CD14-positive monocyte (primary cell): Measurements from ENCODE around the gene WDR86. TPM values are rescaled to one million over a fixed set of nuclear protein-coding genes. Genes with fewer than 3 reads are reported as not detected.

ENCODE experiments used
- DNase-seq, 3 donors: peaks; one replicate each; pipeline ENCODE4 v3.0.0-alpha.2; 2011 to 2022
- H2AFZ ChIP-seq: 2 replicates; pipeline ENCODE4 v1.6.0; 2012; ENCODE audit warnings: mild to moderate bottlenecking, low read depth, low read length, inconsistent platforms; ENCODE audit not compliant: insufficient read depth, poor library complexity, severe bottlenecking
- H3K27ac ChIP-seq, 2 donors: 1 replicate in 1 of 2; 2 replicates in 1 of 2; pipeline ENCODE4 v1.5.1; 2012 to 2013; ENCODE audit warnings: low read length in 2 of 2, control low read depth in 1 of 2, inconsistent platforms in 1 of 2, low read depth in 1 of 2, mild to moderate bottlenecking in 1 of 2
- H3K27me3 ChIP-seq, 2 donors: one replicate each; pipeline versions ENCODE4 v1.6.0 to v1.6.1; 2011 to 2013; ENCODE audit warnings: low read length in 2 of 2; ENCODE audit not compliant: control insufficient read depth in 2 of 2, insufficient read depth in 2 of 2
- H3K36me3 ChIP-seq, 2 donors: replicated peaks in 1 of 2; 1 replicate in 1 of 2; 2 replicates in 1 of 2; pipeline versions ENCODE4 v1.5.1 to v1.6.1; 2012 to 2013; ENCODE audit warnings: low read length in 2 of 2, control low read depth in 1 of 2, inconsistent platforms in 1 of 2, mild to moderate bottlenecking in 1 of 2; ENCODE audit not compliant: insufficient read depth in 2 of 2, control insufficient read depth in 1 of 2
- H3K4me1 ChIP-seq, 2 donors: 1 replicate in 1 of 2; 2 replicates in 1 of 2; pipeline versions ENCODE4 v1.5.1 to v1.6.1; 2012 to 2013; ENCODE audit warnings: low read length in 2 of 2, control low read depth in 1 of 2, inconsistent platforms in 1 of 2, mild to moderate bottlenecking in 1 of 2, moderate library complexity in 1 of 2; ENCODE audit not compliant: insufficient read depth in 2 of 2, control insufficient read depth in 1 of 2
- H3K4me2 ChIP-seq: replicated peaks from 2 replicates; pipeline ENCODE3; 2012; ENCODE audit warnings: low read length, moderate library complexity, mild to moderate bottlenecking; ENCODE audit not compliant: poor library complexity, severe bottlenecking; ENCODE audit errors: extremely low read depth
- H3K4me3 ChIP-seq, 3 experiments: fragments of 200-600 bp in 1 of 3; sonication (generic) in 1 of 3; replicated peaks in 1 of 3; 1 replicate in 2 of 3; 2 replicates in 1 of 3; pipeline ENCODE4 v1.5.1; 2011 to 2013; ENCODE audit warnings: low read length in 3 of 3, mild to moderate bottlenecking in 3 of 3, control low read depth in 2 of 3, low read depth in 2 of 3, inconsistent platforms in 1 of 3, moderate library complexity in 1 of 3
- H3K79me2 ChIP-seq: 2 replicates; pipeline ENCODE4 v1.6.0; 2012; ENCODE audit warnings: mild to moderate bottlenecking, control low read depth, inconsistent platforms, low read length, moderate library complexity; ENCODE audit not compliant: insufficient read depth
- H3K9ac ChIP-seq: 2 replicates; pipeline ENCODE4 v1.6.0; 2017; ENCODE audit warnings: low read length, mild to moderate bottlenecking; ENCODE audit not compliant: insufficient read depth, poor library complexity, severe bottlenecking
- H3K9me3 ChIP-seq, 2 donors: replicated peaks in 1 of 2; 1 replicate in 1 of 2; 2 replicates in 1 of 2; pipeline versions ENCODE4 v1.5.1 to v1.6.1; 2012 to 2013; ENCODE audit warnings: low read length in 2 of 2, control low read depth in 1 of 2; ENCODE audit not compliant: control insufficient read depth in 1 of 2, insufficient read depth in 1 of 2
- H4K20me1 ChIP-seq: 2 replicates; pipeline ENCODE4 v1.6.0; 2012; ENCODE audit warnings: mild to moderate bottlenecking, low read length, control low read depth, moderate library complexity; ENCODE audit not compliant: insufficient read depth
- H3K27ac Mint-ChIP-seq, 7 donors: one replicate each; pipeline ENCODE4 v1.8.0; 2020; ENCODE audit warnings: mild to moderate bottlenecking in 7 of 7, mixed read lengths in 7 of 7, moderate library complexity in 6 of 7, inconsistent platforms in 2 of 7
- H3K27me3 Mint-ChIP-seq, 3 donors: one replicate each; pipeline ENCODE4 v1.8.0; 2021 to 2022; ENCODE audit warnings: low read depth in 3 of 3, mild to moderate bottlenecking in 3 of 3, mixed read lengths in 3 of 3, moderate library complexity in 3 of 3, inconsistent platforms in 1 of 3
- H3K36me3 Mint-ChIP-seq, 2 donors: one replicate each; pipeline ENCODE4 v1.8.0; 2020; ENCODE audit warnings: mixed read lengths in 2 of 2, inconsistent platforms in 1 of 2, mild to moderate bottlenecking in 1 of 2
- H3K4me1 Mint-ChIP-seq: one replicate; pipeline ENCODE4 v1.8.0; 2020; ENCODE audit warnings: mild to moderate bottlenecking, mixed read lengths
- H3K4me3 Mint-ChIP-seq, 2 donors: one replicate each; pipeline ENCODE4 v1.8.0; 2020; ENCODE audit warnings: mild to moderate bottlenecking in 2 of 2, mixed read lengths in 2 of 2, moderate library complexity in 1 of 2
- H3K9me3 Mint-ChIP-seq, 7 donors: one replicate each; pipeline ENCODE4 v1.8.0; 2020 to 2022; ENCODE audit warnings: mixed read lengths in 7 of 7, mild to moderate bottlenecking in 6 of 7, moderate library complexity in 6 of 7, inconsistent platforms in 2 of 7
- CTCF ChIP-seq: fragments of 200-600 bp; IDR thresholded peaks from one replicate; pipeline ENCODE4 v1.8.0; 2022; ENCODE audit warnings: antibody characterized with exemption, mild to moderate bottlenecking
- WGBS: methylation state at CpG from one replicate; pipeline ENCODE4 v1.1.5; 2013; ENCODE audit warnings: missing lambda C conversion rate; ENCODE audit not compliant: insufficient coverage; 5-methylcytosine and 5-hydroxymethylcytosine counted together
- intact Hi-C, 2 donors: fragments of 100-400 bp; cut with micrococcal nuclease; formaldehyde crosslinking; loops; one replicate each; pipeline versions ENCODE4 v1.15.0 to v1.15.1; 2023
- polyA plus RNA-seq, 3 donors: library from polyadenylated mRNA; depleted of rRNA in 1 of 3; unstranded in 2 of 3; stranded (reverse) in 1 of 3; fragments of 300-500 nt in 2 of 3; fragments of >200 nt in 1 of 3; fragmentation: Illumina TruSeq in 2 of 3; gene quantifications; 1 replicate in 2 of 3; 2 replicates in 1 of 3; pipeline ENCODE4 v1.2.3, GENCODE V29; 2012 to 2021

Gene WDR86
- polyA plus RNA-seq, 3 donors: 0.11 to 0.30 (median 0.24) TPM

- intact Hi-C loops: loop anchor here (5.0 kb wide), 1 partner anchor 135 kb away; no protein-coding TSS in a partner anchor
- Histone ChIP-seq H3K27ac (no peak overlapping the region), H3K9me3 (no peaks in the 10 kb centered on the region), H3K4me1 (peaks cover 0 to 4% of the 10 kb centered on the region in 2 donors), H3K36me3 (no peaks in the 10 kb centered on the region), H3K27me3 (peaks cover 0 to 9% of the 10 kb centered on the region in 2 donors), H3K4me2 (no peak overlapping the region), H3K4me3 (no peak overlapping the region), H3K9ac (no peak overlapping the region), H2AFZ (no peak overlapping the region), H3K79me2 (no peaks in the 10 kb centered on the region), H4K20me1 (no peaks in the 10 kb centered on the region)
- Mint-ChIP-seq H3K27ac (no peak overlapping the region), H3K36me3 (no peaks in the 10 kb centered on the region), H3K4me1 (peaks cover 2% of the 10 kb centered on the region), H3K9me3 (no peaks in the 10 kb centered on the region), H3K27me3 (peaks cover 1 to 23% (median 21%) of the 10 kb centered on the region in 3 donors), H3K4me3 (no peak overlapping the region)
- TF ChIP-seq CTCF: no peak
- DNase-seq: no peak
- WGBS: 95% methylated on average over 15 of the region's 18 CpGs
Observed at GRCh38 chr7:151447312-151447711, 37.5 kb upstream of the WDR86 start.

- peaks cover 0 to 26% (median 20%) of the 10 kb centered on the region in 3 donors for H3K27me3 Mint-ChIP-seq
- TF ChIP-seq CTCF: no peak
- H3K27me3 ChIP-seq: peaks cover 0 to 9% of the 10 kb centered on the region in 2 donors
- no peak overlapping the region for H2AFZ ChIP-seq
- no peaks in the 10 kb centered on the region for H3K36me3 Mint-ChIP-seq
- no peaks in the 10 kb centered on the region for H3K9me3 ChIP-seq
- H3K36me3 ChIP-seq: no peaks in the 10 kb centered on the region
- H3K79me2 ChIP-seq: no peaks in the 10 kb centered on the region
- intact Hi-C loops: loop anchor here (5.0 kb wide), 1 partner anchor 134 kb away; no protein-coding TSS in a partner anchor
- H3K27ac Mint-ChIP-seq: no peak overlapping the region
- H3K4me1 Mint-ChIP-seq: peaks cover 9% of the 10 kb centered on the region
- H3K4me1 ChIP-seq: peaks cover 3 to 9% of the 10 kb centered on the region in 2 donors
- no peak overlapping the region for H3K4me3 Mint-ChIP-seq
- no peaks in the 10 kb centered on the region for H4K20me1 ChIP-seq
- no peak overlapping the region for H3K4me3 ChIP-seq
- H3K9ac ChIP-seq: no peak overlapping the region
- no peak overlapping the region for H3K4me2 ChIP-seq
- WGBS: 100% methylated on average over 1 of the region's 2 CpGs
- H3K27ac ChIP-seq: no peak overlapping the region
- no peak for DNase-seq
- no peaks in the 10 kb centered on the region for H3K9me3 Mint-ChIP-seq
Observed at GRCh38 chr7:151446412-151446811, 36.6 kb upstream of the WDR86 start.
